Stimulated activated CD4-positive, alpha-beta T cell treated with anti-CD3 and anti-CD28 coated beads, Interleukin-12 subunit alpha, Interleukin-12 subunit beta, amount 100 ng/mL, for 24 hours (primary cell): ENCODE data around the gene DUSP19.

Experiments
- DNase-seq, 2 experiments: peaks; one replicate each; pipeline ENCODE4 v3.0.0-alpha.2; 2020; ENCODE audit warnings: low read depth in 2 of 2

The DUSP19 gene

DNA sequence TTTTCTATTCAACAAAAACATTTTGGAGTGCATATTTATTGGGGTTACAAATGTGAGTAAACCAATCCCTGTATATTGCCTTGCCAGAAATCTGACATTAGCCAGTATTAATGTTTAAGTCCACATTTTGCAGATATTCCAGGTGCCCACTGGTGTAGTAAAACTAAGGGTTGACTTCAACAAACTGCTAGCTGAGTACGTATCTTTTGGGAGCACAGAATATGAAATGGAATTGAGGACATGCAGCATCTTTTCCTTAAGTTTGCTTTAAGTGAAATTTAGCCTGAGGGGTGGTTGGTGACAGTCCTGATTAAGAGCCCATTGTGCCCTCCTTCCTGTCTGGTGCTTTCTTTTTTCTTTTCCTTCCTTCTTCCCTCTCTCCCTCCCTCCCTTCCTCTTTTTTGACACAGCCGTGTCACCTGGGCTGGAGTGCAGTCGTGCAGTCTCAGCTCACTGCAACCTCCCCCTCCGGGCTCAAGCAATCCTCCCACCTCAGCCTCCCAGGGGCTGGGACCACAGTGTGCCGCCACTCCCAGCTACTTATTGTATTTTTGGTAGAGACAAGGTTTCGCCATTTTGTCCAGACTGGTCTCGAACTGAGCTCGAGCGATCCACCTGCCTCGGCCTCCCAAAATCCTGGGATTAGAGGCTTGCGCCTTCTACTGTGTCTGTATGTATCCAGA is 47.3 kb downstream of the DUSP19 start:
- DNase-seq, result no peak

DNA sequence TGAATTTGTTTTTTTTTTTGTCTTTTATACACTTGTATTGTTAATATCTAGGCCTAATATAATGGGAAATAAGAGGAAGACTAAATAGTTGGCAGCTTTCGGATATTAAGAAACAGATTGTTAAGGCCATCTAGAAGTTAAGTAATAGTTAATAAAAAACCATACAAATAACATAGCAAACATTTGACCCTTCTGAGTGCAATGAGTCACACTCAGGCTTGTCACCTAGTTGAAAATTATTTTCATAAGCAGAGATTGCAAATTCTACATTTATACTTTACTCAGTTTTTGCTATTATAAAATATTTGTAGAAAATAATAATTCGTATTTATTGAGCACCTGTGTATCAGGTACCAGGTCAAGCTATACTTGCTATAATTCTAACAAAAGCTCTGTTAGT is 48.1 kb downstream of the DUSP19 start:
- no peak for DNase-seq

DNA sequence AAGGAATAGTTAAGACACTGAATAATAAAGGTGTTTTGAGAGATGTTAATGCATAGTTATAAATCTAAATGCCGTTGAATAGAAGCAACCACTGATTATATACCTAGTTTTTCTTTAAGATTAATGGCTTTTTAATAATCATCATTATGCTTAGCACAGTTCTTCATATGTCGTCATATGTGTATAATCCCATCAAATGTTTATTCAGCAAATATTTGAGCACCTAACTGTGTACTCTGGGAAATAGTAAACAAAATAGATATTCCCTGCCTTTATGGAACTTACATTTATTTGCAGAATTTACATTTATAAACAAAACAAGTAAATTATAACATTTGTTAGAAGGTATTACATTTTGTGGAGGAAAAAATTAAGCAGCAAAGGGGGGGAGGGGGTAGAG is 55.5 kb downstream of the DUSP19 start:
- DNase-seq, result no peak

DNA sequence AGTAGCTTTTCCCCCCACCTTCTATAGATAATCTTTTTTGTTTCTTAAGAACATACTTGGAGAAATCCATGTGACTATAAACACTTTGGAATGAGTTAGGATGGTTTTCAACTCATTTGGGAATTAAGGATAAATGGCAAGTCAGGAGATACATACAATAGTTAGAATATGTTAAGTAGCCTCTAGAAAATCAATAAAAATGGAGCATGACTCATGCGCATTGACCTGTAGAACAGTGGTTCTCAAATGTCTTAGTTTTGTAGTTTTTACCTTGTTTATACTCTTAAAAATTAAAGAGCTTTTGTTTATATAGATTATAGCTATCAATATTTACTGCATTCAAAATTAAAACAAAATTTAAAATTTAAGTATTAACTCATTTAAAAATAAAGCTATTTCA is 70.4 kb downstream of the DUSP19 start:
- no peak for DNase-seq

DNA sequence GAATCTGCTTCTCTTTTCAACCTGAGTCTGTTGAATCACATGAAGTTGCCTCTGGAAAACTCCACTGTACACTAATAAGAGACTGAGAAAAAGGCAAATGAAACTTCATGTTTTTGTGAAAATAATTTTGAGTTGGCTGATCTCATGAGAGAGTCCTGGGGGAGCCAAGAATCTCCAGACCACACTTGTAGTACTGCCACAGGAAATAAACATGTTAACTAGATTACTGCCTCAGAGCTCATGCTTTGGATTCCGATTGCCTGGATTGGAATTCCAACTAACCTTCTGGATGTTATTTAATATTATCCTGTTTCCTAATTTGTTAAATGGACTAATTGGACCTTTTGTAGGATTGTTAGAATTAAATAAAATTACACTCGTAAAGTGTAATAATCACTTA is 70.9 kb downstream of the DUSP19 start:
- no peak for DNase-seq
